Liver (tissue), 3 donors: Measurements from ENCODE around the gene NEMF.

ENCODE experiments used
- ATF3 ChIP-seq: IDR thresholded peaks from 2 replicates; pipeline ENCODE4 v1.6.1; 2016; ENCODE audit warnings: antibody characterized with exemption
- GABPA ChIP-seq, 2 donors: IDR thresholded peaks in 1 of 2; conservative IDR thresholded peaks in 1 of 2; 2 replicates each; pipeline ENCODE4 v1.6.1; 2016; ENCODE audit warnings: antibody characterized with exemption in 2 of 2, mild to moderate bottlenecking in 1 of 2, moderate library complexity in 1 of 2
- RAD21 ChIP-seq, 2 donors: IDR thresholded peaks; 2 replicates each; pipeline ENCODE4 v1.6.1; 2016; ENCODE audit warnings: antibody characterized with exemption in 2 of 2, mild to moderate bottlenecking in 2 of 2
- REST ChIP-seq: IDR thresholded peaks from 2 replicates; pipeline ENCODE4 v1.6.1; 2016; ENCODE audit warnings: antibody characterized with exemption, mild to moderate bottlenecking
- RXRA ChIP-seq, 2 donors: IDR thresholded peaks; 2 replicates each; pipeline ENCODE4 v1.6.1; 2017 to 2018; ENCODE audit warnings: antibody characterized with exemption in 2 of 2, mild to moderate bottlenecking in 1 of 2
- SP1 ChIP-seq: IDR thresholded peaks from 2 replicates; pipeline ENCODE4 v1.6.1; 2018; ENCODE audit warnings: antibody characterized with exemption, mild to moderate bottlenecking
- TAF1 ChIP-seq: conservative IDR thresholded peaks from 2 replicates; pipeline ENCODE4 v1.6.1; 2016; ENCODE audit warnings: antibody characterized with exemption, mild to moderate bottlenecking
- TF ChIP-seq, protein P1 (sequence below): fragments of 150-350 bp; IDR thresholded peaks from 2 replicates; pipeline ENCODE4 v1.5.1; 2017; ENCODE audit warnings: improper control_type of control experiment, low read depth, low read length; ENCODE audit not compliant: missing input control
- TF ChIP-seq, protein P2 (sequence below): IDR thresholded peaks from 2 replicates; pipeline ENCODE4 v1.6.1; 2016; ENCODE audit warnings: antibody characterized with exemption
- TF ChIP-seq, protein P3 (sequence below): IDR thresholded peaks from 2 replicates; pipeline ENCODE4 v1.6.1; 2016; ENCODE audit warnings: antibody characterized with exemption
- donor health status: healthy.
- donor health status: healthy.

DNA sequence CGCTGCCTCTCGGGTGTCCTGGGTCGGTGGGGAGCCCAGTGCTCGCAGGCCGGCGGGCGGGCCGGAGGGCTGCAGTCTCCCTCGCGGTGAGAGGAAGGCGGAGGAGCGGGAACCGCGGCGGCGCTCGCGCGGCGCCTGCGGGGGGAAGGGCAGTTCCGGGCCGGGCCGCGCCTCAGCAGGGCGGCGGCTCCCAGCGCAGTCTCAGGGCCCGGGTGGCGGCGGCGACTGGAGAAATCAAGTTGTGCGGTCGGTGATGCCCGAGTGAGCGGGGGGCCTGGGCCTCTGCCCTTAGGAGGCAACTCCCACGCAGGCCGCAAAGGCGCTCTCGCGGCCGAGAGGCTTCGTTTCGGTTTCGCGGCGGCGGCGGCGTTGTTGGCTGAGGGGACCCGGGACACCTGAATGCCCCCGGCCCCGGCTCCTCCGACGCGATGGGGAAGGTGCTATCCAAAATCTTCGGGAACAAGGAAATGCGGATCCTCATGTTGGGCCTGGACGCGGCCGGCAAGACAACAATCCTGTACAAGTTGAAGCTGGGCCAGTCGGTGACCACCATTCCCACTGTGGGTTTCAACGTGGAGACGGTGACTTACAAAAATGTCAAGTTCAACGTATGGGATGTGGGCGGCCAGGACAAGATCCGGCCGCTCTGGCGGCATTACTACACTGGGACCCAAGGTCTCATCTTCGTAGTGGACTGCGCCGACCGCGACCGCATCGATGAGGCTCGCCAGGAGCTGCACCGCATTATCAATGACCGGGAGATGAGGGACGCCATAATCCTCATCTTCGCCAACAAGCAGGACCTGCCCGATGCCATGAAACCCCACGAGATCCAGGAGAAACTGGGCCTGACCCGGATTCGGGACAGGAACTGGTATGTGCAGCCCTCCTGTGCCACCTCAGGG lies 41.0 kb upstream of the NEMF start:
- TF ChIP-seq, protein P1, sequence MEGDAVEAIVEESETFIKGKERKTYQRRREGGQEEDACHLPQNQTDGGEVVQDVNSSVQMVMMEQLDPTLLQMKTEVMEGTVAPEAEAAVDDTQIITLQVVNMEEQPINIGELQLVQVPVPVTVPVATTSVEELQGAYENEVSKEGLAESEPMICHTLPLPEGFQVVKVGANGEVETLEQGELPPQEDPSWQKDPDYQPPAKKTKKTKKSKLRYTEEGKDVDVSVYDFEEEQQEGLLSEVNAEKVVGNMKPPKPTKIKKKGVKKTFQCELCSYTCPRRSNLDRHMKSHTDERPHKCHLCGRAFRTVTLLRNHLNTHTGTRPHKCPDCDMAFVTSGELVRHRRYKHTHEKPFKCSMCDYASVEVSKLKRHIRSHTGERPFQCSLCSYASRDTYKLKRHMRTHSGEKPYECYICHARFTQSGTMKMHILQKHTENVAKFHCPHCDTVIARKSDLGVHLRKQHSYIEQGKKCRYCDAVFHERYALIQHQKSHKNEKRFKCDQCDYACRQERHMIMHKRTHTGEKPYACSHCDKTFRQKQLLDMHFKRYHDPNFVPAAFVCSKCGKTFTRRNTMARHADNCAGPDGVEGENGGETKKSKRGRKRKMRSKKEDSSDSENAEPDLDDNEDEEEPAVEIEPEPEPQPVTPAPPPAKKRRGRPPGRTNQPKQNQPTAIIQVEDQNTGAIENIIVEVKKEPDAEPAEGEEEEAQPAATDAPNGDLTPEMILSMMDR, result no peak
- TF ChIP-seq REST (no peak), GABPA (IDR thresholded peaks at IDR 0.05 in 1 of 2, conservative IDR thresholded peaks at IDR 0.05 in 1 of 2) (no peak), SP1 (no peak), RAD21 (IDR thresholded peaks at IDR 0.05) (no peak), RXRA (IDR thresholded peaks at IDR 0.05) (no peak), TAF1 (no peak), ATF3 (no peak)
- TF ChIP-seq, protein P2, sequence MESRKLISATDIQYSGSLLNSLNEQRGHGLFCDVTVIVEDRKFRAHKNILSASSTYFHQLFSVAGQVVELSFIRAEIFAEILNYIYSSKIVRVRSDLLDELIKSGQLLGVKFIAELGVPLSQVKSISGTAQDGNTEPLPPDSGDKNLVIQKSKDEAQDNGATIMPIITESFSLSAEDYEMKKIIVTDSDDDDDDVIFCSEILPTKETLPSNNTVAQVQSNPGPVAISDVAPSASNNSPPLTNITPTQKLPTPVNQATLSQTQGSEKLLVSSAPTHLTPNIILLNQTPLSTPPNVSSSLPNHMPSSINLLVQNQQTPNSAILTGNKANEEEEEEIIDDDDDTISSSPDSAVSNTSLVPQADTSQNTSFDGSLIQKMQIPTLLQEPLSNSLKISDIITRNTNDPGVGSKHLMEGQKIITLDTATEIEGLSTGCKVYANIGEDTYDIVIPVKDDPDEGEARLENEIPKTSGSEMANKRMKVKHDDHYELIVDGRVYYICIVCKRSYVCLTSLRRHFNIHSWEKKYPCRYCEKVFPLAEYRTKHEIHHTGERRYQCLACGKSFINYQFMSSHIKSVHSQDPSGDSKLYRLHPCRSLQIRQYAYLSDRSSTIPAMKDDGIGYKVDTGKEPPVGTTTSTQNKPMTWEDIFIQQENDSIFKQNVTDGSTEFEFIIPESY, result no peak
- TF ChIP-seq, protein P3, sequence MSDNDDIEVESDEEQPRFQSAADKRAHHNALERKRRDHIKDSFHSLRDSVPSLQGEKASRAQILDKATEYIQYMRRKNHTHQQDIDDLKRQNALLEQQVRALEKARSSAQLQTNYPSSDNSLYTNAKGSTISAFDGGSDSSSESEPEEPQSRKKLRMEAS, result no peak
